Liver (tissue), 9 donors: ENCODE data around the gene NPL. TPM values are rescaled to one million over a fixed set of nuclear protein-coding genes. Genes with fewer than 3 reads are reported as not detected.

Source experiments
- DNase-seq: peaks from one replicate; pipeline ENCODE4 v3.0.0-alpha.2; 2017; ENCODE audit warnings: low spot score
- H3K27ac ChIP-seq, 2 donors: one replicate each; pipeline ENCODE4 v1.7.0; 2013; ENCODE audit warnings: inconsistent platforms in 2 of 2, low read length in 2 of 2, control low read depth in 1 of 2, low read depth in 1 of 2, mild to moderate bottlenecking in 1 of 2
- H3K27me3 ChIP-seq, 4 donors: one replicate each; pipeline versions ENCODE4 v1.6.1 to v1.7.0; 2013; ENCODE audit warnings: low read length in 3 of 4, inconsistent platforms in 1 of 4, mild to moderate bottlenecking in 1 of 4, moderate library complexity in 1 of 4; ENCODE audit not compliant: control insufficient read depth in 4 of 4, insufficient read depth in 4 of 4
- H3K36me3 ChIP-seq, 4 donors: one replicate each; pipeline versions ENCODE4 v1.6.1 to v1.7.0; 2013; ENCODE audit warnings: low read length in 3 of 4, mild to moderate bottlenecking in 3 of 4, low read depth in 1 of 4, moderate library complexity in 1 of 4; ENCODE audit not compliant: control insufficient read depth in 4 of 4, insufficient read depth in 3 of 4
- H3K4me1 ChIP-seq, 4 donors: one replicate each; pipeline versions ENCODE4 v1.6.1 to v1.7.0; 2013; ENCODE audit warnings: low read length in 3 of 4, mild to moderate bottlenecking in 3 of 4, moderate library complexity in 1 of 4; ENCODE audit not compliant: control insufficient read depth in 4 of 4, insufficient read depth in 4 of 4
- H3K4me3 ChIP-seq, 3 donors: one replicate each; pipeline versions ENCODE4 v1.6.1 to v1.7.0; 2013; ENCODE audit warnings: low read length in 3 of 3, control low read depth in 1 of 3, low read depth in 1 of 3, mild to moderate bottlenecking in 1 of 3
- H3K9ac ChIP-seq, 2 donors: one replicate each; pipeline ENCODE4 v1.7.0; 2013; ENCODE audit warnings: low read length in 2 of 2, mild to moderate bottlenecking in 2 of 2, moderate library complexity in 2 of 2, control low read depth in 1 of 2, low read depth in 1 of 2
- H3K9me3 ChIP-seq, 4 donors: one replicate each; pipeline versions ENCODE4 v1.6.1 to v1.7.0; 2013; ENCODE audit warnings: low read length in 3 of 4; ENCODE audit not compliant: control insufficient read depth in 4 of 4
- ATF3 ChIP-seq: IDR thresholded peaks from 2 replicates; pipeline ENCODE4 v1.6.1; 2016; ENCODE audit warnings: antibody characterized with exemption
- EGR1 ChIP-seq, 2 donors: IDR thresholded peaks; 2 replicates each; pipeline ENCODE4 v1.6.1; 2016 to 2018; ENCODE audit warnings: antibody characterized with exemption in 2 of 2, low read depth in 2 of 2
- FOXA1 ChIP-seq: IDR thresholded peaks from 2 replicates; pipeline ENCODE4 v1.6.1; 2016; ENCODE audit warnings: antibody characterized with exemption
- FOXA2 ChIP-seq: IDR thresholded peaks from 2 replicates; pipeline ENCODE4 v1.6.1; 2016; ENCODE audit warnings: antibody characterized with exemption
- GABPA ChIP-seq, 2 donors: IDR thresholded peaks in 1 of 2; conservative IDR thresholded peaks in 1 of 2; 2 replicates each; pipeline ENCODE4 v1.6.1; 2016; ENCODE audit warnings: antibody characterized with exemption in 2 of 2, mild to moderate bottlenecking in 1 of 2, moderate library complexity in 1 of 2
- HNF4A ChIP-seq, 2 donors: conservative IDR thresholded peaks; 2 replicates each; pipeline ENCODE4 v1.6.1; 2016; ENCODE audit warnings: antibody characterized with exemption in 2 of 2, mild to moderate bottlenecking in 2 of 2
- HNF4G ChIP-seq: IDR thresholded peaks from 2 replicates; pipeline ENCODE4 v1.6.1; 2016; ENCODE audit warnings: antibody characterized with exemption
- JUND ChIP-seq, 2 donors: IDR thresholded peaks; 2 replicates each; pipeline ENCODE4 v1.6.1; 2016; ENCODE audit warnings: antibody characterized with exemption in 2 of 2
- MAX ChIP-seq: IDR thresholded peaks from 2 replicates; pipeline ENCODE4 v1.6.1; 2016; ENCODE audit warnings: antibody characterized with exemption
- NR2F2 ChIP-seq: IDR thresholded peaks from 2 replicates; pipeline ENCODE4 v1.6.1; 2016; ENCODE audit warnings: antibody characterized with exemption
- RAD21 ChIP-seq, 2 donors: IDR thresholded peaks; 2 replicates each; pipeline ENCODE4 v1.6.1; 2016; ENCODE audit warnings: antibody characterized with exemption in 2 of 2, mild to moderate bottlenecking in 2 of 2
- REST ChIP-seq: IDR thresholded peaks from 2 replicates; pipeline ENCODE4 v1.6.1; 2016; ENCODE audit warnings: antibody characterized with exemption, mild to moderate bottlenecking
- RXRA ChIP-seq, 2 donors: IDR thresholded peaks; 2 replicates each; pipeline ENCODE4 v1.6.1; 2017 to 2018; ENCODE audit warnings: antibody characterized with exemption in 2 of 2, mild to moderate bottlenecking in 1 of 2
- SP1 ChIP-seq: IDR thresholded peaks from 2 replicates; pipeline ENCODE4 v1.6.1; 2018; ENCODE audit warnings: antibody characterized with exemption, mild to moderate bottlenecking
- TAF1 ChIP-seq: conservative IDR thresholded peaks from 2 replicates; pipeline ENCODE4 v1.6.1; 2016; ENCODE audit warnings: antibody characterized with exemption, mild to moderate bottlenecking
- YY1 ChIP-seq: IDR thresholded peaks from 2 replicates; pipeline ENCODE4 v1.6.1; 2016; ENCODE audit warnings: antibody characterized with exemption, mild to moderate bottlenecking
- ZBTB33 ChIP-seq: IDR thresholded peaks from 2 replicates; pipeline ENCODE4 v1.6.1; 2016; ENCODE audit warnings: antibody characterized with exemption
- WGBS: extraction: QIAGEN DNeasy Blood & Tissue Kit; methylation state at CpG from one replicate; pipeline ENCODE4 v1.1.7; 2013; 5-methylcytosine and 5-hydroxymethylcytosine counted together
- polyA plus RNA-seq, 2 donors: library from polyadenylated mRNA; stranded (reverse) in 1 of 2; unstranded in 1 of 2; fragments of 200-250 nt in 1 of 2; fragments of >200 nt in 1 of 2; fragmentation: Nextera tagmentation in 1 of 2; extraction: Ambion mirVana in 1 of 2; gene quantifications; one replicate each; pipeline versions ENCODE4 v1.2.1 to v1.2.3, GENCODE V29; 2013 to 2015
- total RNA-seq, 2 donors: library from RNA; depleted of rRNA; stranded (reverse); fragments of >200 nt; gene quantifications; one replicate each; pipeline ENCODE4 v1.2.3, GENCODE V29; 2014
- donor health status: healthy.
- donor health status: healthy.
- donor health status: healthy.
- donor health status: healthy.
- donor health status: healthy.

The NPL gene
- total and polyA plus RNA-seq, 4 donors = 8.5 to 47.3 (median 15.9) TPM

GRCh38 chr1:182756423-182756822, 33.1 kb upstream of the NPL start:
- H3K27me3 ChIP-seq = no peaks in the 10 kb centered on the region
- H3K9ac ChIP-seq = no peak overlapping the region
- TF ChIP-seq SP1 = no peak
- DNase-seq = no peak
- H3K27ac ChIP-seq = no peak overlapping the region
- H3K36me3 ChIP-seq = no peaks in the 10 kb centered on the region
- H3K9me3 ChIP-seq = no peaks in the 10 kb centered on the region
- no peak overlapping the region for H3K4me3 ChIP-seq
- H3K4me1 ChIP-seq = no peaks in the 10 kb centered on the region

GRCh38 chr1:182761396-182762395, 27.9 kb upstream of the NPL start:
- no peak overlapping the region for H3K27ac ChIP-seq
- no peaks in the 10 kb centered on the region for H3K4me1 ChIP-seq
- no peaks in the 10 kb centered on the region for H3K9me3 ChIP-seq
- WGBS = 84% methylated on average over 4 of the region's 4 CpGs
- no peaks in the 10 kb centered on the region for H3K27me3 ChIP-seq
- no peak for DNase-seq
- H3K4me3 ChIP-seq = no peak overlapping the region
- no peak overlapping the region for H3K9ac ChIP-seq
- H3K36me3 ChIP-seq = no peaks in the 10 kb centered on the region
- TF ChIP-seq MAX = no peak
- TF ChIP-seq HNF4A (conservative IDR thresholded peaks at IDR 0.05) = no peak
- no peak for TF ChIP-seq ZBTB33
- no peak for TF ChIP-seq RXRA (IDR thresholded peaks at IDR 0.05)
- TF ChIP-seq NR2F2 = no peak
- no peak for TF ChIP-seq FOXA1
- TF ChIP-seq SP1 = no peak
- TF ChIP-seq JUND (IDR thresholded peaks at IDR 0.05) = no peak
- TF ChIP-seq HNF4G = no peak

- H3K9me3 ChIP-seq = no peaks in the 10 kb centered on the region
- TF ChIP-seq JUND (IDR thresholded peaks at IDR 0.05) (no peak), REST (no peak), RXRA (IDR thresholded peaks at IDR 0.05) (no peak), MAX (no peak), ZBTB33 (no peak), EGR1 (IDR thresholded peaks at IDR 0.05; ENCODE audit: low read depth in 2 of 2) (no peak), RAD21 (IDR thresholded peaks at IDR 0.05) (no peak), HNF4G (no peak), ATF3 (no peak), FOXA2 (no peak), YY1 (no peak), SP1 (no peak), TAF1 (no peak), GABPA (IDR thresholded peaks at IDR 0.05 in 1 of 2, conservative IDR thresholded peaks at IDR 0.05 in 1 of 2) (no peak), NR2F2 (no peak)
These were observed 27.0 kb upstream of the NPL start for GRCh38 chr1:182762536-182762935.

More at GRCh38 chr1:182762536-182762935, 27.0 kb upstream of the NPL start:
- Histone ChIP-seq H3K4me1 (peaks cover 0 to 2% (median 0%) of the 10 kb centered on the region in 4 donors), H3K9ac (no peak overlapping the region), H3K27me3 (no peaks in the 10 kb centered on the region), H3K4me3 (no peak overlapping the region), H3K36me3 (no peaks in the 10 kb centered on the region), H3K27ac (no peak overlapping the region)
- no peak for DNase-seq
- WGBS = 83% methylated on average over 4 of the region's 4 CpGs
